CD4-positive, alpha-beta T cell (primary cell): ENCODE data around the gene CASQ1. TPM values are rescaled to one million over a fixed set of nuclear protein-coding genes. Genes with fewer than 3 reads are reported as not detected.

Source experiments
- ATAC-seq: fragments of 200-7000 bp; cut with Tn5 transposase; one replicate; pipeline ENCODE4 v1.10.0; 2022; ENCODE audit warnings: mild to moderate bottlenecking; ENCODE audit not compliant: poor library complexity
- CTCF ChIA-PET: fragments of 350-600 bp; sonication (Branson Sonifier 250); formaldehyde crosslinking; loops from one replicate; lab custom pipeline; 2021; ENCODE audit warnings: antibody characterized with exemption, inconsistent platforms; lab: Charles Lee
- POLR2A ChIA-PET: fragments of 350-600 bp; sonication (Branson Sonifier 250); formaldehyde crosslinking; loops from one replicate; lab custom pipeline; 2021; ENCODE audit warnings: antibody characterized with exemption, inconsistent platforms; lab: Charles Lee
- DNase-seq, 14 experiments: peaks; one replicate each; pipeline ENCODE4 v3.0.0-alpha.2; 2013 to 2020; ENCODE audit warnings: mixed read lengths in 2 of 14
- H3K27ac ChIP-seq, 2 donors: one replicate each; pipeline versions ENCODE4 v1.5.1 to v1.7.0; 2013; ENCODE audit warnings: low read length in 2 of 2, low read depth in 1 of 2, mild to moderate bottlenecking in 1 of 2
- H3K27me3 ChIP-seq, 2 experiments: 1 replicate in 1 of 2; 2 replicates in 1 of 2; pipeline versions ENCODE4 v1.6.1 to v1.7.0; 2013; ENCODE audit warnings: low read length in 2 of 2, control low read depth in 1 of 2, mild to moderate bottlenecking in 1 of 2, moderate library complexity in 1 of 2; ENCODE audit not compliant: insufficient read depth in 2 of 2, control insufficient read depth in 1 of 2
- H3K36me3 ChIP-seq: one replicate; pipeline ENCODE4 v1.6.1; 2013; ENCODE audit warnings: low read length, control low read depth; ENCODE audit not compliant: insufficient read depth
- H3K4me1 ChIP-seq: one replicate; pipeline ENCODE4 v1.6.1; 2013; ENCODE audit warnings: low read length, control low read depth; ENCODE audit not compliant: insufficient read depth
- H3K4me3 ChIP-seq: one replicate; pipeline ENCODE4 v1.5.1; 2013; ENCODE audit warnings: mild to moderate bottlenecking, low read length, moderate library complexity
- H3K9me3 ChIP-seq, 2 experiments: 1 replicate in 1 of 2; 2 replicates in 1 of 2; pipeline versions ENCODE4 v1.6.1 to v1.7.0; 2013; ENCODE audit warnings: low read length in 2 of 2, mild to moderate bottlenecking in 2 of 2, control low read depth in 1 of 2, moderate library complexity in 1 of 2; ENCODE audit not compliant: control insufficient read depth in 1 of 2, insufficient read depth in 1 of 2
- H3K27ac Mint-ChIP-seq: one replicate; pipeline ENCODE4 v1.8.0; 2020; ENCODE audit warnings: mixed read lengths
- H3K27me3 Mint-ChIP-seq: one replicate; pipeline ENCODE4 v1.8.0; 2021; ENCODE audit warnings: mixed read lengths
- H3K36me3 Mint-ChIP-seq: one replicate; pipeline ENCODE4 v1.8.0; 2021; ENCODE audit warnings: low read depth, mixed read lengths
- H3K4me1 Mint-ChIP-seq: one replicate; pipeline ENCODE4 v1.8.0; 2021; ENCODE audit warnings: low read depth, mixed read lengths
- H3K4me3 Mint-ChIP-seq: one replicate; pipeline ENCODE4 v1.8.0; 2020; ENCODE audit warnings: mild to moderate bottlenecking, mixed read lengths
- H3K9me3 Mint-ChIP-seq: one replicate; pipeline ENCODE4 v1.8.0; 2020; ENCODE audit warnings: mixed read lengths
- intact Hi-C, 2 experiments: fragments of 100-400 bp; cut with DNase I in 1 of 2; cut with micrococcal nuclease in 1 of 2; formaldehyde crosslinking; loops; one replicate each; pipeline versions ENCODE4 v1.15.1 to v1.9.0; 2023 to 2025; cut with DNase I, micrococcal nuclease
- total RNA-seq, 174 experiments: library from RNA in 2 of 174; stranded (reverse) in 2 of 174; gene quantifications; one replicate each; pipeline ENCODE4 v1.2.3 and lab custom pipeline; 2021 to 2026
- TF ChIP-seq, protein P1 (sequence below): fragments of 200-600 bp; IDR thresholded peaks from one replicate; pipeline ENCODE4 v1.8.0; 2022; ENCODE audit warnings: antibody characterized with exemption, mild to moderate bottlenecking

Gene CASQ1
- total RNA-seq, 2 experiments from 2014 or later, result not detected

GRCh38 chr1:160211046-160211790 lies 20.8 kb downstream of the CASQ1 start:
- no peak overlapping the region for H3K4me3 ChIP-seq
- intact Hi-C loops, result no loop called here
- H3K36me3 Mint-ChIP-seq, result peaks cover 50% of the 10 kb centered on the region
- no peak overlapping the region for H3K4me3 Mint-ChIP-seq
- no peaks in the 10 kb centered on the region for H3K27me3 Mint-ChIP-seq
- TF ChIP-seq, protein P1, sequence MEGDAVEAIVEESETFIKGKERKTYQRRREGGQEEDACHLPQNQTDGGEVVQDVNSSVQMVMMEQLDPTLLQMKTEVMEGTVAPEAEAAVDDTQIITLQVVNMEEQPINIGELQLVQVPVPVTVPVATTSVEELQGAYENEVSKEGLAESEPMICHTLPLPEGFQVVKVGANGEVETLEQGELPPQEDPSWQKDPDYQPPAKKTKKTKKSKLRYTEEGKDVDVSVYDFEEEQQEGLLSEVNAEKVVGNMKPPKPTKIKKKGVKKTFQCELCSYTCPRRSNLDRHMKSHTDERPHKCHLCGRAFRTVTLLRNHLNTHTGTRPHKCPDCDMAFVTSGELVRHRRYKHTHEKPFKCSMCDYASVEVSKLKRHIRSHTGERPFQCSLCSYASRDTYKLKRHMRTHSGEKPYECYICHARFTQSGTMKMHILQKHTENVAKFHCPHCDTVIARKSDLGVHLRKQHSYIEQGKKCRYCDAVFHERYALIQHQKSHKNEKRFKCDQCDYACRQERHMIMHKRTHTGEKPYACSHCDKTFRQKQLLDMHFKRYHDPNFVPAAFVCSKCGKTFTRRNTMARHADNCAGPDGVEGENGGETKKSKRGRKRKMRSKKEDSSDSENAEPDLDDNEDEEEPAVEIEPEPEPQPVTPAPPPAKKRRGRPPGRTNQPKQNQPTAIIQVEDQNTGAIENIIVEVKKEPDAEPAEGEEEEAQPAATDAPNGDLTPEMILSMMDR, result no peak
- H3K27me3 ChIP-seq, result no peaks in the 10 kb centered on the region
- POLR2A ChIA-PET, result interaction anchor here (1.2 kb wide), 1 partner anchor 54 kb away, joined by 3 read pairs; no protein-coding TSS in a partner anchor
- no peaks in the 10 kb centered on the region for H3K9me3 ChIP-seq
- H3K27ac Mint-ChIP-seq, result no peak overlapping the region
- peaks cover 26% of the 10 kb centered on the region for H3K4me1 ChIP-seq
- H3K4me1 Mint-ChIP-seq, result peaks cover 27% of the 10 kb centered on the region
- no peaks in the 10 kb centered on the region for H3K9me3 Mint-ChIP-seq
- CTCF ChIA-PET, result interaction anchor here (1.7 kb wide), 1 partner anchor 80 kb away, joined by 4 read pairs; no protein-coding TSS in a partner anchor
- H3K27ac ChIP-seq, result no peak overlapping the region
- H3K36me3 ChIP-seq, result peaks cover 66% of the 10 kb centered on the region
- DNase-seq, result no peak
- no peak for ATAC-seq

DNA sequence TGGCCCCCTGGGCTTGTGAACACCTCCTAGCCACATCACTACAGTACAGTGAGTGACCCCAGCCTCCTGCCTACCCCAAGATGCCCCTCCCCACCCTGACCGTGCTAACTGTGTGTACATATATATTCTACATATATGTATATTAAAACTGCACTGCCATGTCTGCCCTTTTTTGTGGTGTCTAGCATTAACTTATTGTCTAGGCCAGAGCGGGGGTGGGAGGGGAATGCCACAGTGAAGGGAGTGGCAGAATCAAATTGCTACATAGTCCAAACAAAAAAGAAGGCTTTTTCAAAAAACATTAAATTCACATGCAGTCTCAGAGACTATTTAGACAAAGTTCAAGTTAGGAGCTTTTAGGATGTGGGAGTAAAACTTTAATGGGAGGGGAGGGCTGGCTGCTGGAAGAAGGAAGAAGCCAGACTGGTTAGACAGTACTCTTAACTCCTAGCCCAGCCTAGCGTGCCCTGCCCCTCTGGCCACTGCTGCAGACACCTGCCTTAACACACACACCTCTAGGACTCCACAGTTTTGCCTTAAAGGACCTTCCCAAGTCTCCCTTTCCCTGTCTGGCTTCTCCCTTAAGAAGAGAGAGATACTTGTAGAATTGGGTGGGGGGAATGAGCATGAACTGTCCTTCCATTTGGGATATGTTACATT lies 24.2 kb downstream of the CASQ1 start:
- intact Hi-C loops, result no loop called here
- Mint-ChIP-seq H3K4me3 (no peak overlapping the region), H3K4me1 (peaks cover 8% of the 10 kb centered on the region), H3K27me3 (no peaks in the 10 kb centered on the region), H3K9me3 (no peaks in the 10 kb centered on the region), H3K36me3 (peaks cover 83% of the 10 kb centered on the region), H3K27ac (peak overlapping the region; percentile 18)
- POLR2A ChIA-PET, result no interaction called here
- Histone ChIP-seq H3K36me3 (peaks cover 94% of the 10 kb centered on the region), H3K27ac (no peak overlapping the region), H3K4me1 (peaks cover 9% of the 10 kb centered on the region), H3K9me3 (no peaks in the 10 kb centered on the region), H3K4me3 (no peak overlapping the region), H3K27me3 (no peaks in the 10 kb centered on the region)
- ATAC-seq, result no peak
- TF ChIP-seq, protein P1, result no peak
- CTCF ChIA-PET, result no interaction called here
- no peak for DNase-seq

DNA sequence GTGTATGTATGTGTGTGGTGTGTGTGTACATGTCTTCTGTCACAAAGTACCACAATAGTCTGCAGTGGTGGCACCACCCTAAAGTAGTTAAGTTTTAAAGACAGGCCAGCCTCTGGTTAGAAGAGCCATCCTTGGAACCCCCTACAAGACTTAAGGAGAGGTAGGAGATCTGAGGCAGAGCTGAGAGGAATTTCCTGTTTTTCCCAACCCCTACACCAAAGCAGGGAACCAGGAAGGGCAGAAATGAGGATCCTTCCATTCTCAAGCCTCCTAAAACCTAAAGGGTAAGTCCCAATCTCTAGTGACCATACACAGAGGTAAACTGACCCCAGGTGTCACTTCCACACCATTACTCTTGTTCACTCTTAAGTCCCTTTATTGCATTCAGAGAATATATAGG lies 25.9 kb downstream of the CASQ1 start:
- Histone ChIP-seq H3K36me3 (peaks cover 97% of the 10 kb centered on the region), H3K4me3 (no peak overlapping the region), H3K27me3 (no peaks in the 10 kb centered on the region), H3K4me1 (no peaks in the 10 kb centered on the region), H3K27ac (no peak overlapping the region), H3K9me3 (no peaks in the 10 kb centered on the region)
- TF ChIP-seq, protein P1, result no peak
- POLR2A ChIA-PET, result no interaction called here
- H3K4me3 Mint-ChIP-seq, result no peak overlapping the region
- H3K9me3 Mint-ChIP-seq, result no peaks in the 10 kb centered on the region
- CTCF ChIA-PET, result interaction anchor here (0.6 kb wide), 1 partner anchor 31 kb away, joined by 3 read pairs; no protein-coding TSS in a partner anchor
- H3K4me1 Mint-ChIP-seq, result no peaks in the 10 kb centered on the region
- ATAC-seq, result no peak
- DNase-seq, result no peak
- no peaks in the 10 kb centered on the region for H3K27me3 Mint-ChIP-seq
- intact Hi-C loops, result no loop called here
- H3K36me3 Mint-ChIP-seq, result peaks cover 82% of the 10 kb centered on the region
- H3K27ac Mint-ChIP-seq, result peak overlapping the region; percentile 54
